Heart right ventricle (tissue), 16 donors: ENCODE results near the gene F12. TPM values are rescaled to one million over a fixed set of nuclear protein-coding genes. Genes with fewer than 3 reads are reported as not detected.

Experiments
- ATAC-seq, 8 donors: fragments of 200-7000 bp; cut with Tn5 transposase; one replicate each; pipeline ENCODE4 v1.9.1; 2020; ENCODE audit warnings: mild to moderate bottlenecking in 8 of 8, moderate library complexity in 8 of 8, moderate number of reproducible peaks in 1 of 8
- DNase-seq, 2 donors: peaks; one replicate each; pipeline ENCODE4 v3.0.0-alpha.2; 2020
- H3K27ac ChIP-seq, 10 donors: fragments of 200-600 bp; sonication (generic) in 2 of 10; one replicate each; pipeline versions ENCODE4 v1.5.0 to v1.8.0; 2020 to 2022; ENCODE audit warnings: mild to moderate bottlenecking in 3 of 10
- H3K27me3 ChIP-seq, 7 donors: fragments of 200-600 bp; one replicate each; pipeline ENCODE4 v1.8.0; 2021 to 2022; ENCODE audit warnings: mild to moderate bottlenecking in 2 of 7
- H3K36me3 ChIP-seq, 9 donors: fragments of 200-600 bp; sonication (generic) in 1 of 9; one replicate each; pipeline versions ENCODE4 v1.5.0 to v1.8.0; 2020 to 2022; ENCODE audit warnings: mild to moderate bottlenecking in 2 of 9
- H3K4me1 ChIP-seq, 9 donors: fragments of 200-600 bp; sonication (generic) in 1 of 9; one replicate each; pipeline versions ENCODE4 v1.5.0 to v1.8.0; 2020 to 2022; ENCODE audit warnings: mild to moderate bottlenecking in 4 of 9
- H3K4me3 ChIP-seq, 10 donors: fragments of 200-600 bp; sonication (generic) in 2 of 10; one replicate each; pipeline versions ENCODE4 v1.5.0 to v1.8.0; 2020 to 2022; ENCODE audit warnings: mild to moderate bottlenecking in 7 of 10, moderate library complexity in 2 of 10
- H3K9me3 ChIP-seq, 11 donors: fragments of 200-600 bp in 10 of 11; sonication (generic) in 2 of 11; one replicate each; pipeline versions ENCODE4 v1.5.0 to v1.8.0; 2013 to 2022; ENCODE audit warnings: mild to moderate bottlenecking in 2 of 11, control low read depth in 1 of 11, moderate library complexity in 1 of 11
- WGBS, 2 donors: extraction: QIAGEN DNeasy Blood & Tissue Kit; methylation state at CpG; one replicate each; pipeline ENCODE4 v1.1.7; 2013; ENCODE audit warnings: inconsistent platforms in 1 of 2; 5-methylcytosine and 5-hydroxymethylcytosine counted together
- intact Hi-C, 10 donors: fragments of 100-400 bp; cut with DNase I; formaldehyde crosslinking; loops; one replicate each; pipeline versions ENCODE4 v1.11.1 to v1.14.2; 2022
- polyA plus RNA-seq, 2 donors: library from polyadenylated mRNA; stranded (reverse); fragments of 200-250 nt; gene quantifications; one replicate each; pipeline ENCODE4 v1.2.3, GENCODE V29; 2013
- total RNA-seq, 10 donors: library from RNA; stranded (reverse); fragmentation: NEBNext Ultra II Directional in 3 of 10; extraction: Animal tissue kit (Norgen Biotek cat#: 25700) in 3 of 10; gene quantifications; one replicate each; pipeline versions ENCODE4 v1.2.1 to v1.2.4, GENCODE V29; 2021 to 2023
- TF ChIP-seq, protein P1 (sequence below), 9 donors: fragments of 200-600 bp; sonication (generic) in 2 of 9; IDR thresholded peaks; one replicate each; pipeline versions ENCODE4 v1.5.0 to v1.8.0; 2021 to 2022; ENCODE audit warnings: antibody characterized with exemption in 9 of 9, mild to moderate bottlenecking in 5 of 9, moderate library complexity in 1 of 9
- donor health status: Arrhythmogenic right ventricular cardiomyopathy.
- donor health status: ischemic (EF 13 %, LVEDD 7.1; RV severe dilation, severe dysfunction).
- donor health status: healthy with polysubstance abuse.
- donor health status: DM: no; HTN: yes; CAD: no.
- donor health status: DM: no; HTN: no; CAD: no.
- donor health status: ischemic (EF 25% LVEDD 6.9; RV normal size, moderate dysfunction).
- donor health status: ischemic (EF 25% LVEDD 5.7; RV mildly dilated, moderate dysfunction).
- donor health status: healthy.
- donor health status: DM: yes; HTN: yes; CAD: no.
- donor health status: Ischemic cardiomyopathy.
- donor health status: ischemic (EF 35%, LVEDD 5.7; RV mildly dilated, moderate dysfunction).
- donor health status: nonischemic (EF 11% LVEDD 7.7; RV severe dilation, severe dysfunction).
- donor health status: DM: yes; HTN: yes; CAD: no.
- donor health status: PGD.
- donor health status: ischemic (EF 29% LVEDD 5.4; RV normal size, mild dysfunction).
- donor health status: nonischemic (EF 23%, LVEDD 6.1; RV moderate dilation, normal function).

The F12 gene
- total and polyA plus RNA-seq, 12 donors = 0.25 to 0.37 (median 0.28) TPM; not detected in 9

DNA sequence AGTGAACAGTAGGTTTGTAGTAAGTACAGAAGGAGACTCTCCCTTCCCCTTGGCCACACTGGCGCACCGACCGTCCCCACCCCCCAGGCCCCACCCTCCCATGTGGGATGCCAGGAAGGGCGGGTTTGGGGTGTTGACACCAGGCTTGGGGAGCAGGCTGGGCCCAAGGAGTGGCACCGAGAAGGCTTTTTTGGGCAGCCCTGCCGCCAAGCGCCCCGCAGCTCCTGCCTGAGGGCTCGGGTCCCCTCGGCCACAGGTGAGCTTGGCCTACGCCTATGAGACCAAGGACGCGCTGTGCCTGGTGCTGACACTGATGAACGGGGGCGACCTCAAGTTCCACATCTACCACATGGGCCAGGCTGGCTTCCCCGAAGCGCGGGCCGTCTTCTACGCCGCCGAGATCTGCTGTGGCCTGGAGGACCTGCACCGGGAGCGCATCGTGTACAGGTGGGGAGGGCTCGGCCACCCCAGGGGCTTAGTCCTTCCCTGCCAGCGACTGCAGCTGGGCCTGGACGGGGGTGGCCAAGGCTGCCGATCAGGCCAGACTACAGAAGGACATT is 24.4 kb upstream of the F12 start:
- no peaks in the 10 kb centered on the region for H3K27me3 ChIP-seq
- intact Hi-C loops = loop anchor here in 1 of 10 donors (2.0 kb wide), 1 partner anchor 13 kb away; the partner anchor contains the start of gene PRR7
- no peak for DNase-seq
- H3K4me3 ChIP-seq = no peak overlapping the region
- H3K9me3 ChIP-seq = no peaks in the 10 kb centered on the region
- no peak overlapping the region for H3K27ac ChIP-seq
- peaks cover 0 to 89% (median 34%) of the 10 kb centered on the region in 9 donors for H3K36me3 ChIP-seq
- peaks cover 0 to 51% (median 19%) of the 10 kb centered on the region in 9 donors for H3K4me1 ChIP-seq
- no peak for ATAC-seq
- 96 to 97% methylated on average over 29 of the region's 29 CpGs for WGBS, 2 donors
- TF ChIP-seq, protein P1, sequence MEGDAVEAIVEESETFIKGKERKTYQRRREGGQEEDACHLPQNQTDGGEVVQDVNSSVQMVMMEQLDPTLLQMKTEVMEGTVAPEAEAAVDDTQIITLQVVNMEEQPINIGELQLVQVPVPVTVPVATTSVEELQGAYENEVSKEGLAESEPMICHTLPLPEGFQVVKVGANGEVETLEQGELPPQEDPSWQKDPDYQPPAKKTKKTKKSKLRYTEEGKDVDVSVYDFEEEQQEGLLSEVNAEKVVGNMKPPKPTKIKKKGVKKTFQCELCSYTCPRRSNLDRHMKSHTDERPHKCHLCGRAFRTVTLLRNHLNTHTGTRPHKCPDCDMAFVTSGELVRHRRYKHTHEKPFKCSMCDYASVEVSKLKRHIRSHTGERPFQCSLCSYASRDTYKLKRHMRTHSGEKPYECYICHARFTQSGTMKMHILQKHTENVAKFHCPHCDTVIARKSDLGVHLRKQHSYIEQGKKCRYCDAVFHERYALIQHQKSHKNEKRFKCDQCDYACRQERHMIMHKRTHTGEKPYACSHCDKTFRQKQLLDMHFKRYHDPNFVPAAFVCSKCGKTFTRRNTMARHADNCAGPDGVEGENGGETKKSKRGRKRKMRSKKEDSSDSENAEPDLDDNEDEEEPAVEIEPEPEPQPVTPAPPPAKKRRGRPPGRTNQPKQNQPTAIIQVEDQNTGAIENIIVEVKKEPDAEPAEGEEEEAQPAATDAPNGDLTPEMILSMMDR (IDR thresholded peaks at IDR 0.05) = no peak

DNA sequence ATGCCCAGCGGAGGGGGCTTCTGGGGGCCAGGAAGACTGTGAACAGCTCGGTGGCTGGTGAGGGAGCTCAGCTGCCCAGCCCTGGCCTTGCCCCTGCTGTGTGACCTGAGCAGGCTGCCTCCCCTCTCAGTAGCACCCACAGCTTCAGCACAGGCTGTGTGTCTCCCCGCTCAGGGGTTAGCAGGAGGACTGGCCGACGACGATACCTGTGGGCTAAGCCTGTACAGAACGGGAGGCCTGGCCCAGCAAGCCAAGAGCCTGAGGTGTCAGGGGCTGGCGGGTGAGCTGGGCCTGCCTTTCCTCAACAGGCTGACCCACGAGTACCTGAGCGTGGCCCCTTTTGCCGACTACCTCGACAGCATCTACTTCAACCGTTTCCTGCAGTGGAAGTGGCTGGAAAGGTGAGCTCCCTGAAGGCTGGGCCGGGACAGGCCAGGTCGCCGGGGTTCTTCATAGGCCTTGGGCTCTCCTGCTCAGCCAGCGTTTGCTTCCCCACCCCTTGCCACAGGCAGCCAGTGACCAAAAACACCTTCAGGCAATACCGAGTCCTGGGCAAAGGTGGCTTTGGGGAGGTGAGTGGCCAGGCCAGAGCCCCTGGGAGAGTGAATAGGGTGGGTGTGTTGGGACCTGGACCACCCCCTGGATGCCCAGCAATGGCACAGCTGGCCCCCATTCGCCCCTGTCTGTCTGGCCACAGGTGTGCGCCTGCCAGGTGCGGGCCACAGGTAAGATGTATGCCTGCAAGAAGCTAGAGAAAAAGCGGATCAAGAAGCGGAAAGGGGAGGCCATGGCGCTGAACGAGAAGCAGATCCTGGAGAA is 23.7 kb upstream of the F12 start:
- ATAC-seq = peak in 1 of 8 donors; percentile 7
- DNase-seq = no peak
- peak overlapping the region in 5 of 10 donors; percentile 11 to 96 (median 36) for H3K27ac ChIP-seq
- peaks cover 0 to 85% (median 34%) of the 10 kb centered on the region in 9 donors for H3K36me3 ChIP-seq
- TF ChIP-seq, protein P1 (IDR thresholded peaks at IDR 0.05) = no peak
- no peaks in the 10 kb centered on the region for H3K9me3 ChIP-seq
- no peaks in the 10 kb centered on the region for H3K27me3 ChIP-seq
- H3K4me1 ChIP-seq = peaks cover 2 to 58% (median 26%) of the 10 kb centered on the region in 9 donors
- H3K4me3 ChIP-seq = no peak overlapping the region
- intact Hi-C loops = loop anchor here in 1 of 10 donors (2.0 kb wide), 1 partner anchor 14 kb away; the partner anchor contains the start of gene PRR7
- 92 to 97% methylated on average over 25 of the region's 25 CpGs for WGBS, 2 donors

DNA sequence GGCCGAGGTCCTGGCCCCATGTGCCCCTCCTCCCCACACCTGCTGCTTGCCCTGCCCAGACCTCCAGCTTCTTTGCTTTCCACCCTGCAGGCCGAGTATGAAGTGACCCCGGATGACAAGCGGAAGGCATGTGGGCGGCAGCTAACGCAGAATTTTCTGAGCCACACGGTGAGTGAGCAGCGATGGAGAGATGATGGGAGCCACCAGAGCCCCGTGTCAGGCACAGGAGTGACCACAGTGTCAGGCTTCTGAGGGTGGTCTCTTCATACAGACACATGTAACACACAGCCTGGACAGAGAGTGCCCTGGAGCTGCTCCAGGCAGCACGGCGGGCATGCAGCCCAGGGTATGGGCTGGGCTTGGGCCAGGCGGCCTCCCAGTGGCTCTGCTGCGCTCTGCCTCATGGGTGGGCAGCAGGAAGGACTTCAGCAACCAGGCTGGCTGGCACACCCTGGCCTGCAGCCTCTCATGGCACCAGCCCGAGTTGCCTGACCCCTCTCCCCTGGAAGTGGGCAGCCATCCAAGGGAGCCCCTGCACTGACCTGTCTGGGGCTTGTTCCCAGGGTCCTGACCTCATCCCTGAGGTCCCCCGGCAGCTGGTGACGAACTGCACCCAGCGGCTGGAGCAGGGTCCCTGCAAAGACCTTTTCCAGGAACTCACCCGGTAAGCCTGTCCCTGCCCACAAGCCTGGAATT is 22.9 kb upstream of the F12 start:
- Histone ChIP-seq H3K36me3 (peaks cover 0 to 77% (median 34%) of the 10 kb centered on the region in 9 donors), H3K4me1 (peaks cover 10 to 66% (median 33%) of the 10 kb centered on the region in 9 donors), H3K27ac (peak overlapping the region in 6 of 10 donors; percentile 12 to 96 (median 38)), H3K9me3 (no peaks in the 10 kb centered on the region), H3K4me3 (peak overlapping the region in 1 of 10 donors; percentile 31), H3K27me3 (no peaks in the 10 kb centered on the region)
- TF ChIP-seq, protein P1 (IDR thresholded peaks at IDR 0.05) = peak in 1 of 9 donors; percentile 11
- WGBS, 2 donors = 67 to 77% methylated on average over 18 of the region's 18 CpGs
- ATAC-seq = peak; percentile 44 to 91 (median 76)
- intact Hi-C loops = loop anchor here in 1 of 10 donors (2.0 kb wide), 1 partner anchor 15 kb away; the partner anchor contains the start of gene PRR7
- DNase-seq = peak; percentile 28 to 66
